ENCODE measurements around the gene EMP1. TPM values are rescaled to one million over a fixed set of nuclear protein-coding genes. Genes with fewer than 3 reads are reported as not detected.

Gene EMP1
- total and polyA plus RNA-seq, 2 donors (not counting 3 experiments of a cell fraction or from before 2014, with no cell fraction given): 265 to 528 TPM

DNA sequence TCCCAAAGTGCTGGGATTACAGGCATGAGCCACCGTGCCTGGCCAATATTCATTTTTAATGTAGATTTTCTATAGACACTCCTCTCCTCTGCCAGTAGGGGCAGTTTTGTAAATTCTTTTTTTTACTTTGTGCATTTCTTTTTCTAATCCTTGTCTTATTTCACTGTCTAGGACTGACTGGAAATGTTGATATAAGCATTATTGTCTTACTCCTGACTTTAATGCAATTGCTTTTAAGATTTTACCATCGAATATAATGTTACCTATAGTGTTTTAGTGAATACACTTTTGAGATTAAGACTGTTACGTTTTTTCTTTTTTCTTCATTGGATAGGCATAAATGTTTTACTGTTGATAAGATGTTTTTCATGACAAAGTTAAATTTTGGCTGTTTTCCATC, 35.4 kb upstream of the EMP1 start:
- FAIRE-seq: no peak
- no peaks in the 10 kb centered on the region for H3K79me2 ChIP-seq (ENCODE audit: control insufficient read depth, insufficient read depth, low read length)
- no peaks in the 10 kb centered on the region for H3K27me3 ChIP-seq (ENCODE audit: control insufficient read depth in 2 of 2, insufficient read depth in 2 of 2, low read length in 2 of 2)
- TF ChIP-seq, protein P1, sequence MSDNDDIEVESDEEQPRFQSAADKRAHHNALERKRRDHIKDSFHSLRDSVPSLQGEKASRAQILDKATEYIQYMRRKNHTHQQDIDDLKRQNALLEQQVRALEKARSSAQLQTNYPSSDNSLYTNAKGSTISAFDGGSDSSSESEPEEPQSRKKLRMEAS (IDR thresholded peaks at IDR 0.05; ENCODE audit: insufficient read depth, insufficient read length): no peak
- TF ChIP-seq CTCF (IDR thresholded peaks at IDR 0.05; ENCODE audit: extremely low read depth in 1 of 2, insufficient read depth in 1 of 2, low read depth in 1 of 2, low read length in 2 of 2) (peak; percentile 21 to 25), MYC (IDR thresholded peaks at IDR 0.05; ENCODE audit: low read depth, low read length) (no peak)
- no peak overlapping the region for H2AFZ ChIP-seq (ENCODE audit: low read depth, low read length)
- H3K9me3 ChIP-seq (replicated peaks; ENCODE audit: control insufficient read depth, insufficient read depth, low read length): no peaks in the 10 kb centered on the region
- H4K20me1 ChIP-seq (replicated peaks; ENCODE audit: control insufficient read depth, extremely low read depth, insufficient read depth, low read length): no peaks in the 10 kb centered on the region
- peaks cover 22% of the 10 kb centered on the region for H3K4me1 ChIP-seq (ENCODE audit: control insufficient read depth, extremely low read depth, insufficient read depth, low read length)
- H3K4me2 ChIP-seq (ENCODE audit: insufficient read depth, low read length): no peak overlapping the region
- H3K4me3 ChIP-seq (replicated peaks in 1 of 3; ENCODE audit: insufficient read depth in 1 of 3, low read depth in 1 of 3, low read length in 3 of 3): no peak overlapping the region
- H3K9me1 ChIP-seq (replicated peaks; ENCODE audit: control insufficient read depth, extremely low read depth, insufficient read depth, low read length): no peaks in the 10 kb centered on the region
- intact Hi-C loops (cut with micrococcal nuclease) (no loop called here), dilution Hi-C loops (cut with MboI; ENCODE audit: extremely low pct_ligation_motif_present, low sequenced_read_pairs) (no loop called here)
- CTCF ChIA-PET: interaction anchor here (0.8 to 1.9 kb wide), 4 partner anchors 13 to 56 kb away, joined by 3 to 5 read pairs (median 4); no protein-coding TSS in a partner anchor
- no TSS peak for BruUV-seq (replicated peaks)
- no peaks in the 10 kb centered on the region for H3K36me3 ChIP-seq (ENCODE audit: control insufficient read depth in 2 of 2, extremely low read depth in 1 of 2, insufficient read depth in 2 of 2, low read length in 2 of 2)
- POLR2A ChIA-PET: no interaction called here
- no peak overlapping the region for H3K9ac ChIP-seq (replicated peaks; ENCODE audit: extremely low read depth, insufficient read depth, low read length)
- H3K27ac ChIP-seq (ENCODE audit: insufficient read depth, low read depth, low read length): no peak overlapping the region
- no peak for DNase-seq (ENCODE audit: low read depth, low spot score)

GRCh38 chr12:13162904-13163303, 33.6 kb upstream of the EMP1 start:
- Histone ChIP-seq H3K79me2 (ENCODE audit: control insufficient read depth, insufficient read depth, low read length) (no peaks in the 10 kb centered on the region), H4K20me1 (replicated peaks; ENCODE audit: control insufficient read depth, extremely low read depth, insufficient read depth, low read length) (no peaks in the 10 kb centered on the region), H3K9me1 (replicated peaks; ENCODE audit: control insufficient read depth, extremely low read depth, insufficient read depth, low read length) (no peaks in the 10 kb centered on the region), H3K4me2 (ENCODE audit: insufficient read depth, low read length) (no peak overlapping the region), H3K36me3 (ENCODE audit: control insufficient read depth in 2 of 2, extremely low read depth in 1 of 2, insufficient read depth in 2 of 2, low read length in 2 of 2) (no peaks in the 10 kb centered on the region), H3K9me3 (replicated peaks; ENCODE audit: control insufficient read depth, insufficient read depth, low read length) (no peaks in the 10 kb centered on the region), H2AFZ (ENCODE audit: low read depth, low read length) (no peak overlapping the region), H3K4me1 (ENCODE audit: control insufficient read depth, extremely low read depth, insufficient read depth, low read length) (peaks cover 34% of the 10 kb centered on the region), H3K27ac (ENCODE audit: insufficient read depth, low read depth, low read length) (no peak overlapping the region), H3K4me3 (replicated peaks in 1 of 3; ENCODE audit: insufficient read depth in 1 of 3, low read depth in 1 of 3, low read length in 3 of 3) (no peak overlapping the region), H3K9ac (replicated peaks; ENCODE audit: extremely low read depth, insufficient read depth, low read length) (no peak overlapping the region), H3K27me3 (ENCODE audit: control insufficient read depth in 2 of 2, insufficient read depth in 2 of 2, low read length in 2 of 2) (no peaks in the 10 kb centered on the region)
- ChIA-PET POLR2A (no interaction called here), CTCF (interaction anchor here (1.1 to 1.5 kb wide), 2 partner anchors 14 to 46 kb away, joined by 3 read pairs; no protein-coding TSS in a partner anchor)
- intact Hi-C loops (cut with micrococcal nuclease): no loop called here
- FAIRE-seq: no peak
- no peak for DNase-seq (ENCODE audit: low read depth, low spot score)
- TF ChIP-seq FOS (IDR thresholded peaks at IDR 0.05; ENCODE audit: borderline replicate concordance, insufficient read depth, low read length) (no peak), EZH2 (IDR thresholded peaks at IDR 0.05; ENCODE audit: borderline replicate concordance, low read depth, low read length, severe bottlenecking) (no peak), CTCF (IDR thresholded peaks at IDR 0.05; ENCODE audit: extremely low read depth in 1 of 2, insufficient read depth in 1 of 2, low read depth in 1 of 2, low read length in 2 of 2) (no peak), MYC (IDR thresholded peaks at IDR 0.05; ENCODE audit: low read depth, low read length) (no peak), POLR2AphosphoS5 (IDR thresholded peaks at IDR 0.05; ENCODE audit: insufficient read depth, low read depth, low read length) (no peak), POLR2A (IDR thresholded peaks at IDR 0.05; ENCODE audit: low read depth, low read length) (no peak), JUN (IDR thresholded peaks at IDR 0.05; ENCODE audit: borderline replicate concordance, insufficient read depth, insufficient read length, low read depth) (no peak), GATA2 (IDR thresholded peaks at IDR 0.05; ENCODE audit: insufficient read depth, insufficient read length, low read depth, low read length) (no peak)
- TF ChIP-seq, protein P1 (IDR thresholded peaks at IDR 0.05; ENCODE audit: insufficient read depth, insufficient read length): no peak
- dilution Hi-C loops (cut with MboI; ENCODE audit: extremely low pct_ligation_motif_present, low sequenced_read_pairs): no loop called here
- no TSS peak for BruUV-seq (replicated peaks)

Measured in endothelial cell of umbilical vein (primary cell).